ENCODE results near the gene SPA17. TPM values are rescaled to one million over a fixed set of nuclear protein-coding genes. Genes with fewer than 3 reads are reported as not detected.

SPA17 gene
- total RNA-seq, 1 experiment from 2014 or later = 4.2 TPM

DNA sequence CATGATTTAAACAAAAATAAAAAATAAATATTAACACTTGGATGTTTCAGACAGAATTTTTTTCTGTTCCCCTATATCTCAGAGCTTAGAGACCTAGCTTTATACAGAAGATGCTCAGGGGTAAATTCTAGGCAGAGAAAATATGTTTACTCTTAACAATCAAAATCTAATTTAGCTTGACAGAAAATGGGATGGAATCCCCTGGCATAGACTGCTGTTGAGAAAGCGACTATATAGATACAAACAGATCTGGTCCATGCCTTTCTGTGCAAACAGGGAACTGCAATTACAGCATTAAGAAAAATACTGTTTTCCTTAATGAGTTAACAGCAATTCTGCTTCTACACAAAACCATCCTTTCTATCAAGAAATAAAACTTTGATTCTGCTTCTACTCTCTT lies 14.7 kb upstream of the SPA17 start:
- no peaks in the 10 kb centered on the region for H3K27me3 ChIP-seq (replicated peaks; ENCODE audit: control insufficient read depth, insufficient read depth, low read length)
- TF ChIP-seq, protein P1, sequence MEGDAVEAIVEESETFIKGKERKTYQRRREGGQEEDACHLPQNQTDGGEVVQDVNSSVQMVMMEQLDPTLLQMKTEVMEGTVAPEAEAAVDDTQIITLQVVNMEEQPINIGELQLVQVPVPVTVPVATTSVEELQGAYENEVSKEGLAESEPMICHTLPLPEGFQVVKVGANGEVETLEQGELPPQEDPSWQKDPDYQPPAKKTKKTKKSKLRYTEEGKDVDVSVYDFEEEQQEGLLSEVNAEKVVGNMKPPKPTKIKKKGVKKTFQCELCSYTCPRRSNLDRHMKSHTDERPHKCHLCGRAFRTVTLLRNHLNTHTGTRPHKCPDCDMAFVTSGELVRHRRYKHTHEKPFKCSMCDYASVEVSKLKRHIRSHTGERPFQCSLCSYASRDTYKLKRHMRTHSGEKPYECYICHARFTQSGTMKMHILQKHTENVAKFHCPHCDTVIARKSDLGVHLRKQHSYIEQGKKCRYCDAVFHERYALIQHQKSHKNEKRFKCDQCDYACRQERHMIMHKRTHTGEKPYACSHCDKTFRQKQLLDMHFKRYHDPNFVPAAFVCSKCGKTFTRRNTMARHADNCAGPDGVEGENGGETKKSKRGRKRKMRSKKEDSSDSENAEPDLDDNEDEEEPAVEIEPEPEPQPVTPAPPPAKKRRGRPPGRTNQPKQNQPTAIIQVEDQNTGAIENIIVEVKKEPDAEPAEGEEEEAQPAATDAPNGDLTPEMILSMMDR (IDR thresholded peaks at IDR 0.05; ENCODE audit: insufficient read depth in 1 of 2, low read depth in 1 of 2, low read length in 1 of 2, severe bottlenecking in 1 of 2, unreplicated experiment in 1 of 2) = no peak
- H3K9me3 ChIP-seq = no peaks in the 10 kb centered on the region
- DNase-seq = no peak
- peaks cover 6% of the 10 kb centered on the region; the same call in 1 of the 2 replicates for H3K4me1 ChIP-seq
- H3K9me3 Mint-ChIP-seq (ENCODE audit: unreplicated experiment) = no peaks in the 10 kb centered on the region
- no peaks in the 10 kb centered on the region for H3K36me3 ChIP-seq (ENCODE audit: control insufficient read depth, insufficient read depth, low read length)
- CTCF ChIA-PET = no interaction called here
- H3K4me3 ChIP-seq (ENCODE audit: low read depth, low read length) = no peak overlapping the region
- intact Hi-C loops (cut with micrococcal nuclease; ENCODE audit: unreplicated experiment) = no loop called here
- H3K27ac Mint-ChIP-seq (ENCODE audit: unreplicated experiment) = no peak overlapping the region
- H3K36me3 Mint-ChIP-seq (ENCODE audit: insufficient read depth, unreplicated experiment) = no peaks in the 10 kb centered on the region
- POLR2A ChIA-PET = no interaction called here
- H3K27me3 Mint-ChIP-seq (ENCODE audit: insufficient read depth, unreplicated experiment) = no peaks in the 10 kb centered on the region
- H3K4me1 Mint-ChIP-seq (ENCODE audit: low read depth, unreplicated experiment) = no peaks in the 10 kb centered on the region
- BruUV-seq (replicated peaks) = no TSS peak
- no peak overlapping the region for H3K4me3 Mint-ChIP-seq (ENCODE audit: unreplicated experiment)

DNA sequence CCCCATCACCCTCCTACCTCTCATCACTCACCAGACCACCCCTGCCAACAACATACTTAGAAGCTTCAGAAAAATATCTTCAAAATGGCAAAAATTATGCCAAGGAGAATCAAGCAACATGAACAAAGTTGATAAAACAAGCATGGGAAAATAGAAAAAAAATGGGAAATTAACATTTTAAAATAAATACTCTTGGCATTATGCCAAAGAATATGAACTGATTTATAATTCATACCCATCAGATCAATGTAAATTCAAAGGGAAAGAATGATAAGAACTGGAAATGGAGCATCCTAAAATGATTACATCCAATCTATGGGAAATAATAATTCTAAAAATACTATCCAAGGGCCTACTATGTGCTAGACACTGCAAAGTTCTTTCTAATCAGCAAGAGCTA lies 12.2 kb upstream of the SPA17 start:
- Mint-ChIP-seq H3K4me3 (ENCODE audit: unreplicated experiment) (no peak overlapping the region), H3K36me3 (ENCODE audit: insufficient read depth, unreplicated experiment) (no peaks in the 10 kb centered on the region), H3K27me3 (ENCODE audit: insufficient read depth, unreplicated experiment) (no peaks in the 10 kb centered on the region), H3K27ac (ENCODE audit: unreplicated experiment) (no peak overlapping the region), H3K9me3 (ENCODE audit: unreplicated experiment) (no peaks in the 10 kb centered on the region), H3K4me1 (ENCODE audit: low read depth, unreplicated experiment) (no peaks in the 10 kb centered on the region)
- H3K4me1 ChIP-seq = peaks cover 6% of the 10 kb centered on the region; the same call in 1 of the 2 replicates
- DNase-seq = no peak
- BruUV-seq (replicated peaks) = no TSS peak
- H3K27me3 ChIP-seq (replicated peaks; ENCODE audit: control insufficient read depth, insufficient read depth, low read length) = no peaks in the 10 kb centered on the region
- no peaks in the 10 kb centered on the region for H3K36me3 ChIP-seq (ENCODE audit: control insufficient read depth, insufficient read depth, low read length)
- no peaks in the 10 kb centered on the region for H3K9me3 ChIP-seq
- ChIA-PET POLR2A (no interaction called here), CTCF (interaction anchor here (1.4 kb wide), 1 partner anchor 17 kb away, joined by 5 read pairs; no protein-coding TSS in a partner anchor)
- intact Hi-C loops (cut with micrococcal nuclease; ENCODE audit: unreplicated experiment) = no loop called here
- TF ChIP-seq, protein P1 (IDR thresholded peaks at IDR 0.05; ENCODE audit: insufficient read depth in 1 of 2, low read depth in 1 of 2, low read length in 1 of 2, severe bottlenecking in 1 of 2, unreplicated experiment in 1 of 2) = no peak
- H3K4me3 ChIP-seq (ENCODE audit: low read depth, low read length) = no peak overlapping the region

DNA sequence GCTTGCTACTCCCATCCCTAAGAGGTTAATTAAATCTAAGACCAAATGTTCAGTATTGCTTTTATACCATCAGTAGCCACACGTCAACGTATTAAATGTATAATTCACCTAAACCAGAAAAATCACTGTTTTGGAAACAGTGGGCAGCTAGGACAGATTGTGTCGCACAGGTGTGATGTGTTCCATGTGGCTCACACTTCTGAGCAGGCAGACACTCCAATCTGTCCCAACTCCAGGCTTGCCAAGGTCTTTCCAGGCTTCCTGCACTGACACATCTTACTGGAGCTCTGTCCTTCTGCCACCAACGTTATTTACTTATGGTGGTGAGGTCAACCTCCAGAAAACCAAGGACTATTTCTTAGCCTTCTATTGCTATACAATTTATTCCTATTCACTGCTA lies 11.6 kb upstream of the SPA17 start:
- H3K4me3 Mint-ChIP-seq (ENCODE audit: unreplicated experiment) = no peak overlapping the region
- ChIA-PET POLR2A (no interaction called here), CTCF (interaction anchor here (1.4 kb wide), 1 partner anchor 17 kb away, joined by 5 read pairs; no protein-coding TSS in a partner anchor)
- Histone ChIP-seq H3K9me3 (no peaks in the 10 kb centered on the region), H3K4me3 (ENCODE audit: low read depth, low read length) (no peak overlapping the region), H3K36me3 (ENCODE audit: control insufficient read depth, insufficient read depth, low read length) (no peaks in the 10 kb centered on the region), H3K27me3 (replicated peaks; ENCODE audit: control insufficient read depth, insufficient read depth, low read length) (no peaks in the 10 kb centered on the region), H3K4me1 (peaks cover 2% of the 10 kb centered on the region; the same call in 1 of the 2 replicates)
- H3K9me3 Mint-ChIP-seq (ENCODE audit: unreplicated experiment) = no peaks in the 10 kb centered on the region
- H3K27me3 Mint-ChIP-seq (ENCODE audit: insufficient read depth, unreplicated experiment) = no peaks in the 10 kb centered on the region
- no peaks in the 10 kb centered on the region for H3K36me3 Mint-ChIP-seq (ENCODE audit: insufficient read depth, unreplicated experiment)
- no peak for DNase-seq
- TF ChIP-seq, protein P1 (IDR thresholded peaks at IDR 0.05; ENCODE audit: insufficient read depth in 1 of 2, low read depth in 1 of 2, low read length in 1 of 2, severe bottlenecking in 1 of 2, unreplicated experiment in 1 of 2) = no peak
- intact Hi-C loops (cut with micrococcal nuclease; ENCODE audit: unreplicated experiment) = no loop called here
- BruUV-seq (replicated peaks) = no TSS peak
- H3K27ac Mint-ChIP-seq (ENCODE audit: unreplicated experiment) = no peak overlapping the region
- no peaks in the 10 kb centered on the region for H3K4me1 Mint-ChIP-seq (ENCODE audit: low read depth, unreplicated experiment)

Data from Caco-2 (cell line).